SK-N-SH (cell line): Measurements from ENCODE around the gene SCN4B. TPM values are rescaled to one million over a fixed set of nuclear protein-coding genes. Genes with fewer than 3 reads are reported as not detected.

ENCODE experiments used
- CTCF ChIA-PET: fragments of 300-600, 350-600 bp; formaldehyde crosslinking; extraction: SDS; loops from one replicate; lab custom pipeline; 2021; lab: Yijun Ruan, JAX
- POLR2A ChIA-PET: fragments of 350-600 bp; sonication (Branson Sonifier 250); formaldehyde crosslinking; extraction: SDS; loops from one replicate; lab custom pipeline; 2020; ENCODE audit warnings: antibody characterized with exemption, inconsistent platforms; lab: Yijun Ruan, JAX
- DNase-seq: peaks from one replicate; pipeline ENCODE4 v3.0.0; 2012
- H2AFZ ChIP-seq: fragments of 200-600 bp; sonication (generic); 2 replicates; pipeline ENCODE4 v1.8.1; 2016; ENCODE audit warnings: antibody characterized with exemption, mild to moderate bottlenecking, low read depth
- H3F3A ChIP-seq: fragments of 200-600 bp; sonication (generic); replicated peaks from 2 replicates; pipeline ENCODE3; 2016; ENCODE audit warnings: antibody characterized with exemption, mild to moderate bottlenecking; ENCODE audit not compliant: insufficient read depth
- H3K27ac ChIP-seq, 2 experiments: fragments of 200-500 bp in 1 of 2; fragments of 200-600 bp in 1 of 2; sonication (Bioruptor generic) in 1 of 2; sonication (generic), shearing (Covaris generic) in 1 of 2; 2 replicates each; pipeline versions ENCODE4 v1.5.1 to v1.6.1; 2014 to 2016; ENCODE audit warnings: low read depth in 2 of 2, inconsistent platforms in 1 of 2, low read length in 1 of 2, mild to moderate bottlenecking in 1 of 2, mixed read lengths in 1 of 2
- H3K27me3 ChIP-seq: fragments of 200-600 bp; sonication (generic), shearing (Covaris generic); 2 replicates; pipeline ENCODE4 v1.6.1; 2016; ENCODE audit warnings: mixed run types; ENCODE audit not compliant: insufficient read depth
- H3K36me3 ChIP-seq, 2 experiments: fragments of 200-500 bp in 1 of 2; fragments of 200-600 bp in 1 of 2; sonication (Bioruptor generic) in 1 of 2; sonication (generic) in 1 of 2; replicated peaks in 1 of 2; 2 replicates each; pipeline versions ENCODE3 to v1.5.1; 2014 to 2016; ENCODE audit warnings: low read length in 1 of 2, mild to moderate bottlenecking in 1 of 2; ENCODE audit not compliant: insufficient read depth in 2 of 2, control insufficient read depth in 1 of 2
- H3K4me1 ChIP-seq, 2 experiments: fragments of 200-500 bp in 1 of 2; fragments of 200-600 bp in 1 of 2; sonication (Bioruptor generic) in 1 of 2; sonication (generic), shearing (Covaris generic) in 1 of 2; 2 replicates each; pipeline versions ENCODE4 v1.5.1 to v1.6.1; 2014 to 2016; ENCODE audit warnings: low read depth in 1 of 2, low read length in 1 of 2, mixed run types in 1 of 2; ENCODE audit not compliant: insufficient read depth in 2 of 2, control insufficient read depth in 1 of 2
- H3K4me2 ChIP-seq: fragments of 200-600 bp; sonication (generic), shearing (Covaris generic); 2 replicates; pipeline ENCODE4 v1.6.1; 2017; ENCODE audit warnings: mixed run types
- H3K4me3 ChIP-seq, 2 experiments: fragments of 200-500 bp in 1 of 2; fragments of 200-600 bp in 1 of 2; sonication (Bioruptor generic) in 1 of 2; sonication (generic), shearing (Covaris generic) in 1 of 2; 2 replicates each; pipeline versions ENCODE4 v1.5.1 to v1.8.1; 2014 to 2016; ENCODE audit warnings: low read depth in 2 of 2, inconsistent platforms in 1 of 2, low read length in 1 of 2, mild to moderate bottlenecking in 1 of 2, mixed read lengths in 1 of 2, moderate library complexity in 1 of 2
- H3K79me2 ChIP-seq: fragments of 200-600 bp; sonication (generic); 2 replicates; pipeline ENCODE4 v1.8.1; 2017; ENCODE audit warnings: mild to moderate bottlenecking; ENCODE audit not compliant: insufficient read depth
- H3K9ac ChIP-seq: fragments of 200-600 bp; sonication (generic); 2 replicates; pipeline ENCODE4 v1.6.1; 2017; ENCODE audit warnings: mixed run types
- H3K9me2 ChIP-seq: fragments of 200-600 bp; sonication (generic); 2 replicates; pipeline ENCODE4 v1.6.1; 2017; ENCODE audit warnings: mixed run types
- H3K9me3 ChIP-seq: fragments of 200-600 bp; sonication (generic); 2 replicates; pipeline ENCODE4 v1.6.1; 2017; ENCODE audit warnings: mixed run types, mild to moderate bottlenecking, moderate library complexity
- H4K20me1 ChIP-seq: fragments of 200-600 bp; sonication (generic); 2 replicates; pipeline ENCODE4 v1.6.1; 2017; ENCODE audit warnings: mild to moderate bottlenecking, mixed run types; ENCODE audit not compliant: insufficient read depth
- ELF1 ChIP-seq: IDR thresholded peaks from 2 replicates; pipeline ENCODE4 v1.4.0; 2012
- FOXJ3 ChIP-seq: sonication (generic); formaldehyde crosslinking; IDR thresholded peaks from 2 replicates; pipeline ENCODE4 v1.5.1; 2020; ENCODE audit warnings: mild to moderate bottlenecking, missing genetic modification reagents
- FOXM1 ChIP-seq: IDR thresholded peaks from 2 replicates; pipeline ENCODE4 v1.4.0; 2012; ENCODE audit warnings: low read depth, mild to moderate bottlenecking
- GABPA ChIP-seq: IDR thresholded peaks from 2 replicates; pipeline ENCODE4 v1.4.0; 2012; ENCODE audit warnings: low read depth, mild to moderate bottlenecking
- MEF2A ChIP-seq: IDR thresholded peaks from 2 replicates; pipeline ENCODE4 v1.4.0; 2012; ENCODE audit warnings: low read depth, borderline replicate concordance
- NRF1 ChIP-seq: IDR thresholded peaks from 2 replicates; pipeline ENCODE4 v1.6.1; 2012; ENCODE audit warnings: low read depth, mild to moderate bottlenecking, low read length
- RCOR1 ChIP-seq: fragments of 150-350 bp; IDR thresholded peaks from 2 replicates; pipeline ENCODE4 v1.6.1; 2017; ENCODE audit warnings: antibody characterized with exemption, low read length
- RXRA ChIP-seq: IDR thresholded peaks from 2 replicates; pipeline ENCODE4 v1.4.0; 2012; ENCODE audit warnings: low read depth, mild to moderate bottlenecking, borderline replicate concordance
- TAF1 ChIP-seq: IDR thresholded peaks from 2 replicates; pipeline ENCODE4 v1.6.1; 2012; ENCODE audit warnings: low read depth, mild to moderate bottlenecking, low read length, moderate library complexity, borderline replicate concordance
- TEAD4 ChIP-seq: IDR thresholded peaks from 2 replicates; pipeline ENCODE4 v1.4.0; 2012; ENCODE audit warnings: mild to moderate bottlenecking, borderline replicate concordance; ENCODE audit not compliant: insufficient read depth
- USF1 ChIP-seq: IDR thresholded peaks from 2 replicates; pipeline ENCODE4 v1.4.0; 2012; ENCODE audit warnings: low read depth, borderline replicate concordance
- ZBTB33 ChIP-seq: IDR thresholded peaks from 2 replicates; pipeline ENCODE4 v1.4.0; 2012; ENCODE audit warnings: low read depth, borderline replicate concordance
- WGBS: methylation state at CpG from one replicate; pipeline ENCODE4 v1.1.6; 2017; ENCODE audit warnings: low lambda C conversion rate; 5-methylcytosine and 5-hydroxymethylcytosine counted together
- polyA plus RNA-seq, 3 experiments: library from polyadenylated mRNA; depleted of rRNA; stranded (reverse); fragments of >200 nt; gene quantifications; 2 replicates each; pipeline ENCODE4 v1.2.3, GENCODE V29; 2012
- TF ChIP-seq, protein P1 (sequence below): IDR thresholded peaks from 2 replicates; pipeline ENCODE4 v1.4.0; 2012; ENCODE audit warnings: low read depth
- TF ChIP-seq, protein P2 (sequence below): fragments of 150-350 bp; IDR thresholded peaks from 2 replicates; pipeline ENCODE4 v1.6.1; 2017; ENCODE audit warnings: antibody characterized with exemption, low read length, low read depth, borderline replicate concordance
- TF ChIP-seq, protein P3 (sequence below): fragments of 150-350 bp; IDR thresholded peaks from 2 replicates; pipeline ENCODE4 v1.6.1; 2016; ENCODE audit warnings: mild to moderate bottlenecking, low read depth, low read length

Gene SCN4B
- polyA plus RNA-seq, 1 of the 3 experiments (the other 2 are of a cell fraction), result 1.2 TPM

DNA sequence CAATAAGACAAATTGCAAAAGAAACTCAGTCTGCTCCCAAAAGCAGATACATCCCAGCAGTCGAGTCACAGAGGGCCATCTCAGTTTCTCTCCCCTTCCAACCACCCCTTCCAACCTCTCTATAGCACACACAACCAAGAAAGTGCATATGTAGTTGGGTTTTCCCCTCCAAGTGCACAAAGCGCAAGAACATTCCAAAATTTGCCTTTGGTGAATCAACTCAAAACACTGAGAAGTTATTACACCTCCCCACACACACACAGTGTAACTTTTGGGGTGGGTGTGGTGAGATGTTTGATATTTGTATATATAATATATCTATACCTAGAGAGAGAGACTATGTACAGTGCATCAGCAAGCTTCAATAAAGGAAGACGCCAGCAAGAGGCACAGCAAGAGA lies 10.2 kb upstream of the SCN4B start:
- H3K9me2 ChIP-seq, result no peaks in the 10 kb centered on the region
- no peaks in the 10 kb centered on the region for H3K79me2 ChIP-seq
- H3K9me3 ChIP-seq, result no peaks in the 10 kb centered on the region
- H3K27ac ChIP-seq, result no peak overlapping the region
- POLR2A ChIA-PET, result interaction anchor here (0.8 kb wide), 1 partner anchor 10 kb away, joined by 3 read pairs; no protein-coding TSS in a partner anchor
- CTCF ChIA-PET, result interaction anchor here (1.3 to 1.8 kb wide), 2 partner anchors 9 to 17 kb away, joined by 5 to 10 read pairs; no protein-coding TSS in a partner anchor
- H2AFZ ChIP-seq, result no peak overlapping the region
- H3K4me2 ChIP-seq, result no peak overlapping the region
- H3K4me3 ChIP-seq, result no peak overlapping the region
- no peak for TF ChIP-seq FOXJ3 (CRISPR knock-in tag)
- TF ChIP-seq NRF1, result no peak
- TF ChIP-seq, protein P1, sequence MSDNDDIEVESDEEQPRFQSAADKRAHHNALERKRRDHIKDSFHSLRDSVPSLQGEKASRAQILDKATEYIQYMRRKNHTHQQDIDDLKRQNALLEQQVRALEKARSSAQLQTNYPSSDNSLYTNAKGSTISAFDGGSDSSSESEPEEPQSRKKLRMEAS, result no peak
- TF ChIP-seq FOXM1, result no peak
- TF ChIP-seq, protein P2, sequence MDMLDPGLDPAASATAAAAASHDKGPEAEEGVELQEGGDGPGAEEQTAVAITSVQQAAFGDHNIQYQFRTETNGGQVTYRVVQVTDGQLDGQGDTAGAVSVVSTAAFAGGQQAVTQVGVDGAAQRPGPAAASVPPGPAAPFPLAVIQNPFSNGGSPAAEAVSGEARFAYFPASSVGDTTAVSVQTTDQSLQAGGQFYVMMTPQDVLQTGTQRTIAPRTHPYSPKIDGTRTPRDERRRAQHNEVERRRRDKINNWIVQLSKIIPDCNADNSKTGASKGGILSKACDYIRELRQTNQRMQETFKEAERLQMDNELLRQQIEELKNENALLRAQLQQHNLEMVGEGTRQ, result no peak
- TF ChIP-seq, protein P3, sequence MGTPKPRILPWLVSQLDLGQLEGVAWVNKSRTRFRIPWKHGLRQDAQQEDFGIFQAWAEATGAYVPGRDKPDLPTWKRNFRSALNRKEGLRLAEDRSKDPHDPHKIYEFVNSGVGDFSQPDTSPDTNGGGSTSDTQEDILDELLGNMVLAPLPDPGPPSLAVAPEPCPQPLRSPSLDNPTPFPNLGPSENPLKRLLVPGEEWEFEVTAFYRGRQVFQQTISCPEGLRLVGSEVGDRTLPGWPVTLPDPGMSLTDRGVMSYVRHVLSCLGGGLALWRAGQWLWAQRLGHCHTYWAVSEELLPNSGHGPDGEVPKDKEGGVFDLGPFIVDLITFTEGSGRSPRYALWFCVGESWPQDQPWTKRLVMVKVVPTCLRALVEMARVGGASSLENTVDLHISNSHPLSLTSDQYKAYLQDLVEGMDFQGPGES, result no peak
- TF ChIP-seq ZBTB33, result no peak
- TF ChIP-seq MEF2A, result no peak
- no peak for TF ChIP-seq USF1
- no peak for TF ChIP-seq RCOR1
- no peak for TF ChIP-seq GABPA
- TF ChIP-seq TEAD4, result no peak
- TF ChIP-seq RXRA, result no peak
- TF ChIP-seq TAF1, result no peak
- TF ChIP-seq ELF1, result no peak
- H3K9ac ChIP-seq, result no peak overlapping the region
- no peak for DNase-seq
- WGBS, result 20% methylated on average over 3 of the region's 3 CpGs
- H4K20me1 ChIP-seq, result no peaks in the 10 kb centered on the region
- H3K36me3 ChIP-seq, result no peaks in the 10 kb centered on the region
- H3F3A ChIP-seq, result no peaks in the 10 kb centered on the region
- peaks cover 44% of the 10 kb centered on the region for H3K27me3 ChIP-seq
- H3K4me1 ChIP-seq, result no peaks in the 10 kb centered on the region
